Stimulated activated CD8-positive, alpha-beta memory T cell treated with anti-CD3 and anti-CD28 coated beads, Interleukin-12 subunit alpha, Interleukin-12 subunit beta, amount 100 ng/mL, for 24 hours (primary cell): ENCODE results near the gene ERBB3.
"Not testable (repeated sequence)": the region's sequence is repeated elsewhere in the genome, so short reads cannot be mapped to it uniquely, and the experiment has no call there.

Experiments used
- DNase-seq: peaks from one replicate; pipeline ENCODE4 v3.0.0-alpha.2; 2020; ENCODE audit errors: extremely low read depth

The ERBB3 gene

DNA sequence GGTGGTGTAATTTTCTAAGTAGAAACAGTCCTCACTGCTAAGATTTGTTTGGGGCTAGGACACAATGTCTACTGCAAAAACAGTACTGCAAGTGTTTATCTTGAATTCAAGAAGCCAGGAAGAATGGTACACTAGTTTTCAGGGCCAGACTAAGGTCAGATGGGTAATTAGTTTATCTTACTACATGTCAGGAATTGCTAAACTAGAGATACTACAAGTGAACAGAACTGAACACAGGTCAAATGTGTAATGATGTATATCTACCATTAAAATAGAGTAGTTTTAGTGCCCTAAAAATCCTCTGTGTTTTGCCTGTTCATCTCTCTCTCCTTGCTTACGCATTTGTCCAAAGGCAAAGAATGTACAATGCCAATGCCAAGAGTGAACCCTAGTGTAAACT is 34.1 kb downstream of the ERBB3 start:
- DNase-seq: no peak

DNA sequence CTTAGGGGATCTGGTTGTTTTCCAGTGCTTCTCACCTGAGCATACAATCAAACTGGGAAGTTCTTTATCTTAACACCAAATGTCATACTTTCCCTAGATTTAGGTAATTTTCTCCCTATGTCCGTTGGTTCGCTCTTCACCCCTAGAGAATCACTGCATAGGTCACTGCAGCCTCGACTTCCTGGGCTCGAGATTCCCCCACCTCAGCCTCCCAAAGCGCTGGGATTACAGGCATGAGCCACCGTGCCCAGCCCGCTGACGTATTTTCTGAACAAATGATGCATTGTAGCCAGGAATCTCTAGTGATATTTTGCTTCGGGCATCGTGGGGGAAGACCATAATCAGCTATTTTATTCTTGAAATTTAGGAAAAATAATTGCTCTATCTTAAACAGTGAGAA is 35.4 kb downstream of the ERBB3 start:
- no peak for DNase-seq

DNA sequence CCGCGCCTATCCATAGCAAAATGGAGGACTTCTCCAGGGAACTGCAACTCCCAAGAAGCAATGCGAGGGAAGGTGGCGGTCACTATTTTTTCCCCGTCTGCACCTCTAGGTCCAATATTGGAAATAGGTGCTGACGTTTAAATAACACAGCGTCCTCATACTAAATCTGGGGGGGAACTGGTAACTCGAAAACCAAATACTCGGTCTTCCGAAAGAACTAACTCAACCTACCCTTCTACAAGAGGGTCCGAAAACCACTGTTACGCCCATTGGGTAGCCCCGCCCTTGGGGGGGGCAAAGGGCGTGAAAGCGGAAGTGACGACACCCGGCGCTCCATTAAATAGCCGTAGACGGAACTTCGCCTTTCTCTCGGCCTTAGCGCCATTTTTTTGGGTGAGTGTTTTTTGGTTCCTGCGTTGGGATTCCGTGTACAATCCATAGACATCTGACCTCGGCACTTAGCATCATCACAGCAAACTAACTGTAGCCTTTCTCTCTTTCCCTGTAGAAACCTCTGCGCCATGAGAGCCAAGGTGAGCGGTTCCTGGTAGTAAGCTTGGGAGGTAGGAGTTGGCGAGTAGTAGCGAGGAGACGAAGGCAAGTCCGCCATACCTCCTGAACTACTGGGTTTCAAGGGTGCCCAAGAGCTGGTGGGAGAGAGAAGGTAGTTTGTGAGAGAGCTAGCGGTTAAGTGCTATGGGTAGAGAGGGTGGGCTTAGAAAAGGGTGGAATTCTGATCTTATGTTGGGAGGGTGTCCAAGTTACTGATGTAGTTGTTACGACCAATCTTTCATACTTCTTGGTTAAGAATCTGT is 36.5 kb downstream of the ERBB3 start, which contains the start of gene RPL41:
TSS of gene RPL41 (plus strand) at position 367 of the 815 bp plus-strand sequence.
- DNase-seq: peak; percentile 81

DNA sequence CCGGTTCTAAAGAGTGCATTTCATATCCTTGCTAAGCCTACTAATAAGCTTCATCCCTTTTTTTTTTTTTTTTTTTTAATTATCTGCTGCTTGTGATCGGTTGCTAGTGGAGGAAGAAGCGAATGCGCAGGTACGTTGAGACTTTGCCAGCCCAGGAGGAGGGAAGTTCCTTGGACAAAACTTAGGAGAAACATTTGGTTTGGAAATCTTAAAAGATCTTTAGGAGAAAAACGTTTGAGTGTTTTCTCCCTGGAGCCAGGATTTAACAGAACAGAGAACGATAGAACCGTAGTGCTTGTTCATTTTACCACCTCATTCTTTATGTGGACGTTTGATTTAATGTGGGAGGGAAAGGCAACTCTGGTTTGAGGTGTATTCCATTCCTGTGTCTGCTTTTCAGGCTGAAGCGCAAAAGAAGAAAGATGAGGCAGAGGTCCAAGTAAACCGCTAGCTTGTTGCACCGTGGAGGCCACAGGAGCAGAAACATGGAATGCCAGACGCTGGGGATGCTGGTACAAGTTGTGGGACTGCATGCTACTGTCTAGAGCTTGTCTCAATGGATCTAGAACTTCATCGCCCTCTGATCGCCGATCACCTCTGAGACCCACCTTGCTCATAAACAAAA is 37.2 kb downstream of the ERBB3 start:
- not testable (repeated sequence) for DNase-seq

DNA sequence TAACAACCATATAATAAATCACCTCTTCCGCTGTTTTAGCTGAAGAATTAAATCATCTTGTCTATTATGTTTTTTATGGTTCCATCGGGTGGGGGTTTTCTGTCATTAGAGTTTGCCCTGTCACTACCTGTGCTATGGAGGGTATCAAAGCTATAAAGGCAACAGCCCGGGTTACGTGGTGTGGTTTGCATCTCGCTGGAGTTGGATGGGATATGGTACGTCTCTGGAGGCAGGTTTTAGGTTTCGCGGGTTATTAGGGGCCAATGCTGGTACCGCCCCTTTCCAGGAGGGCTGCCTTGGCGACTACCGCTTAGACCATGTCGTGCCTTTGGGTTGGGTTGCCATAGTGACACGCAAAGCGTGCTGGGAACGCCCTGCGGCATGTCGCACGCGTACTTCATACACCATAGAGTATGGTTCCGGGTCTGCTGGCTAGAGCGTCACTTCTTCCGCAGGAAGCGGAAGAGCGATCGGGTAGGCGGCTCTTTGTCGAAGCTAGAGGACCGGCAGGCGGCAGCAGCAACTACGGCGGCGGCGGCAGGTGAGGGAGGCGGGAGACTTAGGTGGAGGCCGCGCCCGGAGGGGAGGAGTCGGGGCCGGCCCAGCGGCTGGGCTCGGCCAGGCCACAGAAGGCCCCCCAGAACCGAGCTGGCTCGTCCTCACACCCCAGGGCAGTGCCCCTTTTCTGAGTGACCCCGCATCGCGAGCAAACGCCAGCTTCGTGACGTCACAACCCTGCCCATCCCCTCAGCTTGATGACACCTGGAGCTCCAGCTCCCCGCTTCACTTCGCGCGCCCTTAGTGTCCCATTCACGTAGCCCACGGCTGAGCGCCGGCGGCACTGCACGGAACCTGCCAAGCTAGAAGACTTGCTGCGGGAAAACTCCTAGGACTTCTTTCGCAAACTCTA is 38.1 kb downstream of the ERBB3 start, which contains the start of gene ZC3H10:
TSS of gene ZC3H10 (plus strand) at position 489 of the 910 bp plus-strand sequence. CDS start 2,297 bp downstream, outside the sequence.
- peak; percentile 95 for DNase-seq

DNA sequence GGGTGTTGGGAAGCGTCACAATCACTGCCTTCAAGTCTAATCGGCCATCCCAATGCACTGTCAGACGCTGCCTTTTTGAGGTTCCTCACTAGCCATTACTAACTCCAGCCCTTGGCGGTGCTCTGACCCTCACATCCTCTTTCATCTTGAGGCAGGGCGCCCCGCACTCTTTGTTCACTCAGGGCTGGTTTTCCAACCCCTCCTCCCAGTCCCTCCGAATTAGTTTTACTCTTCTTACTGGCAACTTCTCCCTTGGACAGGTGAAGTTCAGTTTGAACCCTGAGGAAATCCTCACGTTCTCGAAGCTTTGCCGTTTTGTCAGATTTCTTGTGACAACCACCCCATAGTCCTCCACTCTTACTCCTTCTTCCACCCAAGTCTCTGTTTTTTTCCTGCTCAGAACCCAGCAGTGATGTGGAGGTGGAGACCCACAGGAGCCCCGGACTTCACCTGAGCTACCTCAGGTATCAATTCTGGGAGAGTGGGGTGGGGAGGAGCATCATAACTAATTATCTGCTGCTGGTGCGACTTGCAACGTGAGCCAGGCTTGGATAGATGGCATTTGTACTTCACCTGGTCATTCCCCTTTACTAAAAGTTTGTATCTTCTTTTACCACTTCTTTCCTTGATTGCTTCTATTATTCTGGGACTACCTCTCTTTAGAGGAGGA is 38.9 kb downstream of the ERBB3 start:
- no peak for DNase-seq

DNA sequence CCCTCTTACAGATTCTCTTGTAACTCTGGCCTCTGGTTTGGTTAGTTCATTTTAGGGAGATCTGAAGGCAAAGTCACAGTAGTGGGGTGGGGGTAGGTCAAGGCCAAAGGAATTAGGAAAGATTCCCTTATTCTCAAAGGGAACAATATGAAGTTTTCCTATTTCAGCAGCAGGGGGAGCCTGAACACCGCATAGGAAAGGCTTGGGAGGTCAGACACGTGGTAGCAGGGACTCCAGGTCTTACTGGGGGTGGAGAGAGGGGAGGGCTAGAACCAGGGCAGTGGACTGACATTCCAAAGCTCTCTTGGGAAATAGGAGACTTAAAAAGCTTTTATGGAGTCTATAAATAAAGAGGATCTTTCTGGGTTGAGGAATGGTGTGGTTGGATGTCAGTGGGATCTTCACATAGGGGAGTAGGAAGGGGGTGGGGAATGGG is 39.4 kb downstream of the ERBB3 start:
- no peak for DNase-seq

DNA sequence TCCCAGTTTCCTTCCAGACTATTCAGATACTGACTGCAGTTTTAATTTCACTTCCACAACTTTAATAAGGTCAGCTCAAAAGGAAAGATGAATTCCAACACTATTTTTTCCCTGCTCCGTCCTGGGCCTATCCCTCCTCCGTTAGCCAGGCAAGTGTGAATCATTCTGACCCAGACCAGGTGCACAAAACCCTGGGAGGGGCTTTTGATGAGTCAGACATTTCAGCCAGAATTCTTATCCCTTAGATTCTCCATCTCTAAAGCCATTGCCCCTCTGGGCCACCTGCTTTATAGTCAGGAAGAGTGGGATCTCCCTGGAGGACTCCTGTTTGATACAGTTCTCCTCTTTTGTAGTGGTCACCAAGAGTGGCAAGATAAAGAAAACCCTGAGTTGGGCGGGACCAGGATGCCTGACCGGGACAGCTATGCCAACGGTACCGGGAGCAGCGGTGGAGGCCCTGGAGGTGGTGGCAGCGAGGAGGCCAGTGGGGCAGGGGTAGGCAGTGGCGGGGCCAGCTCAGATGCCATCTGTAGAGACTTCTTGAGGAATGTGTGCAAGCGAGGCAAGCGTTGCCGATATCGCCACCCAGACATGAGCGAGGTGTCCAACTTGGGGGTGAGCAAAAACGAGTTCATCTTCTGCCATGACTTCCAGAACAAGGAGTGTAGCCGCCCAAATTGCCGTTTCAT is 40.3 kb downstream of the ERBB3 start:
- DNase-seq: no peak

DNA sequence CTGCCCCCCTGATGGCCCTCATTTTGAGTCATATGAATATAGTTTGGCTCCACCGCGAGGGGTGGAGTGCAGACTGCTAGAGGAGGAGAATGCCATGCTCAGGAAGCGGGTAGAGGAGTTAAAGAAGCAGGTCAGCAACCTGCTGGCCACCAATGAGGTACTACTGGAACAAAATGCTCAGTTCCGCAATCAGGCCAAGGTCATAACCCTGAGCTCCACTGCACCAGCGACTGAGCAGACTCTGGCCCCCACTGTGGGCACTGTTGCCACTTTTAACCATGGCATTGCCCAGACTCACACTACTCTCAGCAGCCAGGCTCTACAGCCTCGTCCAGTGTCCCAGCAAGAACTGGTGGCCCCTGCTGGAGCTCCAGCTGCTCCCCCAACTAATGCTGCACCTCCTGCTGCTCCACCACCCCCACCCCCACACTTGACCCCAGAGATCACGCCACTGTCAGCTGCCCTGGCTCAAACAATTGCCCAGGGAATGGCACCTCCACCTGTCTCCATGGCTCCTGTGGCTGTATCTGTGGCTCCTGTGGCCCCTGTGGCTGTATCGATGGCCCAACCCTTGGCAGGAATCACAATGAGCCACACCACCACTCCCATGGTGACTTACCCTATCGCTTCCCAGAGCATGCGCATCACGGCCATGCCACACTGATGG is 41.4 kb downstream of the ERBB3 start:
- no peak for DNase-seq

DNA sequence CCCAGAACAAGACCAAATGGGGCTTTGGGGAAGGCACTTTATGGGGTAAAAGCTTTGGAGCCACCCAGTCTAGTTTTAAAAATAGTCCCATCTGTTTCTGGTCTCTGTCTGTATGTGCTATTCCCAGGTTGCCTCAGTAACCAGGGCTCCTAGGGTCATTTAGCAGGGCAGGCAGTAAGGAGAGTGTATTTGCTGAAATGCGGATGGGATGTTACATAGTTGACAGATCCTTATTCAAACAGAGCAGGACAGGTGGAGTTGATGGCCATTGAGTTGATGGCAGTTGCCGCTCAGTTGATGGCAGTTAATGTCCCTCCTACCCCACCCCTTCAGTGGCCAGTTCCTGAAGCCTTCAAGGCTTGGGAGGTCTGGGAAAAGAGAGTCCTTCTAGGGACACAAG is 42.7 kb downstream of the ERBB3 start:
- no peak for DNase-seq

DNA sequence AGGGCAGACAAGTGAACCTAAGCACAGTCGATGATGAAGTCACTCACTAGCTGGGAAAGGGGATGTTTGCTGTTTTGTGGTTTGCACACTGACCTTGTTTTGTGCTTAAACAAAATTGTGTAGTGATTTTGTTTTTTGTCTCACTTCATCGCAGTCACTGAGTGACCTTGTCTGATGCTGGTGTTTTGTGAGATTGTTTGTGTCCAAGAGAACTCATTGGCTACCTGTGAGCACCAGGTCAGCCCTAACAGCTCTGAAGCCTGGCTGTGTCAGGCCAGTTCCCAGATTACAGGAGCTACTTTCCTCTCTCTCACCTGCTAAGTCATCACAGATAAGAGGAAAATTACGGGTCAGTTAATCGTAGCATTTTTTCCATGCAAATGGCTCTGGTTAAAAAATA is 44.2 kb downstream of the ERBB3 start:
- DNase-seq: no peak

DNA sequence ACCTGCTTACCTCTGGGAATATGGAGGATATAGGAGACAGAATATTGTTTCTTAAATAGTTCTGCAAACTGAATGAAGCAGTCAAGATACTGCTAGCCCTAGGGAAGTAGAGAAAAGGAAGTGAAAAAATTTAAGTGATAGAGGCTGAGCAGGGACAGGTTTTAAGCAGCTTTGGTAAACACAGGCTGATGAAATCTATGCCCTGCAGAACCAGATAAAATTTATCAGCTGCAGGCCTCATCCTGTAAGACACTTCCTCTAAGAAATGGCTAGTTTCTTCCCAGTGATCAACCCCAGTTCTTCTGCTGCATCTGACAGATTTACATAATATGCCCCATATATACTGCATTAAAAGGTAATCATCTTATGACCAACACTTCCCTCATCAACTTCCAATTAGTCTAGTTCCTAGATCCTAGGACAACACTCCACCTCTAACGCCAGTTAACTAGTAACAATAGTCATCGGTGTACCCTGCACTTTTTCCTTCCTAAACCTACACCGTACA is 46.8 kb downstream of the ERBB3 start:
- no peak for DNase-seq

DNA sequence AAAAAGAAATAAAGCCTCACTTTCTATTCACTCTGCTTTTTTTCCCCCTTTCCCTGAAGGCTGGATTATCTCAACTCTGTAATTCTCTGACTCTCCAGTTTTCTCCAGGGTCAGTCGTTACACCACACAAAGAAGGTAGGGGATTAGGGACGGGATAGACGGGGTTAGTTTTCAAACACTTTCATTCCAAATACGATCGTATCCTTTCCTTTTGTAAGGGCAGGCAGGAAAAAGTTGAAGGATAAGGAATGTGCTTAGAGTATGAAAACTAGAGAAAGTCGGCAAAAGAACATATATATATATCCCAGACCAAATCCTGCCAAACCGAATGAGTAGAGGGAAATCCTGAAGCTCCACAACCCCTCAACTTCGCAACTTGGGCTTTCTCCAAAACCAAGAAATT is 47.5 kb downstream of the ERBB3 start:
- DNase-seq: no peak

DNA sequence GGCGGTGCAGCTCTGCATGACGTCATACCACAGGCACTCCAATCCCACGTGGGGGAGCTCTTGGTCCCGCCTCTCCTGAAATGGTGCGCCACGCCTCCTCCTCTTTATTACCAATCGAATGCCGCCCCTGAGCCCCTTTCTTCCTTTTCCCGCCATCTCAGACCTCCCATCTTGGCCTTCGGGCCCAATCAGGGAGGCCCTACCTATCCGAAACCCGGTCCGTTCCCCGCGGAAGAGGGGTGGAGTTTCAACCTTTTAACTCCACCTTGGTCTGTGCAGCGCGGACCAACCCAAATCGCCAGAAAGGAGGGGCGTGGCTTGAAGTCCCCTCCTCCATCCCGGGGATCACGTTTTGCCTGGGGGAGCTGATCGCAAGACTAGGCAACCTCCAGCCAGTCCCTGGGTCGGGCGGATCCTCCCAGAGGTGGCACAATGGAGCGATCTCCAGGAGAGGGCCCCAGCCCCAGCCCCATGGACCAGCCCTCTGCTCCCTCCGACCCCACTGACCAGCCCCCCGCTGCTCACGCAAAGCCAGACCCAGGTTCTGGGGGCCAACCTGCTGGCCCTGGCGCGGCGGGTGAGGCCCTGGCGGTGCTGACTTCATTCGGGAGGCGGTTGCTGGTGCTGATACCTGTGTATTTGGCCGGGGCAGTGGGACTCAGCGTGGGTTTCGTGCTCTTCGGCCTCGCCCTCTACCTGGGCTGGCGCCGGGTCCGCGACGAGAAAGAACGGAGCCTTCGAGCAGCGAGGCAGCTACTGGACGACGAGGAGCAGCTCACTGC is 48.1 kb downstream of the ERBB3 start, which contains the start of gene ESYT1:
TSS of gene ESYT1 (plus strand) at position 380 of the 782 bp plus-strand sequence. CDS start at position 433, 53 bp downstream.
- peak; percentile 90 for DNase-seq

DNA sequence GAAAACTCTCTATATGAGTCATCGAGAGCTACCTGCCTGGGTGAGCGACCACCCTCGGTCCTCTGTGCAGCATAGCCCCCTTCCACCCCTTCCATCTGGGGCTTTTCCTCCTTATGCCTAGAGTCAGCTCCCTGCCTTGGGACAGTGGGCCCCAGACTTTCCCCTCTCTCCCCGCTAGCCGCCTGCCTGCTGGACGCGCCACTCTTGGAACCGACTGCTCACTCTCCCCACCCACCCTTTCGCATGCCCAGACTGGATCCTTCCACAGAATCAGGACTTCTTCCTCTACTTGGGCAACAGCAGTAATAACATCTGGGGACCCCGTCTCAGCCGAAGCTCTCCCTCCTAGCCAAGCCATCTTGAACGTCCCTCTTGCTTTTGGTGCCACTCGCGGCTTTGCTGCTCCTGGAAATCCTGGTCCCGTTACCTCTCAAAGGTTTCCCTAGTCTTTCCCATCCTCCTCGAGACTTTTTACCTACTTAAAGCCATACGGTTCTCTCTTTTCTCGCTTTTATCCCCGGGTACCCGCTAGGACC is 48.8 kb downstream of the ERBB3 start:
- DNase-seq: no peak

DNA sequence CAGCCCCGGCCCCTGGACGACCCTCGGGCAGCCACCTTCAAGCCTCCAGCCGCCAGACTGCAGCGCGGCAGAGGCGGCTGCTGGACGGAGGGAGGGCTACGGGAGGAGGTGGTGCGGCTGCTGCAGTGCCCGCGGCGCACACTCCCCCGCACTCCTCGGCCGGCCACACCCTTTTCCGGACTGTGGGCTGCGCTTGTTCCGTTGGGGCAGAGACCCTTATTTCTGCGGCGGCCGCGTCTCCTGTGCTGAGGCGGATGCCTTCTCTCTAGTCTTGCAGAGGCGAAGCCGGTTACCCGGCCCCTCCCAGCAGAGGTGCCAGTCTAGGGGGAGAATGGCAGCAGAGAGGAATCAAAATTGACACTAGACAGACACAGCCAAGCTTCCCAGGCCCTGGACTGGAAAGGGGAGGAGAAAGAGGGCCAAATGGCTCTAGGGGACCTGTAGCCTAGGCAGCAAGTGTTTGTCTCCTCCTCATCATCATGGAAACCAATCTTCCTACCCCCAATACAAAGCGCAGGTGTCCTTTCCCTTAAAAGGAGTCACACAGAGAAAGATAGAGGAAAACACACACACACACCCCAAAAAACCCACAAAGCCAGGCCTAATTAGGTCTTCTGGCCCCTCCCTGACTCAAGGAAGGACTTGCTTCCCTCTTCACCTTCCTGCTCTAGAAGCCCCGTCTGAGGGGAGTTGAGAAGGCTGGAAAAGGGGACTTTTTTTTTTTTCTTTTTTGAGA is 49.4 kb downstream of the ERBB3 start:
- no peak for DNase-seq

DNA sequence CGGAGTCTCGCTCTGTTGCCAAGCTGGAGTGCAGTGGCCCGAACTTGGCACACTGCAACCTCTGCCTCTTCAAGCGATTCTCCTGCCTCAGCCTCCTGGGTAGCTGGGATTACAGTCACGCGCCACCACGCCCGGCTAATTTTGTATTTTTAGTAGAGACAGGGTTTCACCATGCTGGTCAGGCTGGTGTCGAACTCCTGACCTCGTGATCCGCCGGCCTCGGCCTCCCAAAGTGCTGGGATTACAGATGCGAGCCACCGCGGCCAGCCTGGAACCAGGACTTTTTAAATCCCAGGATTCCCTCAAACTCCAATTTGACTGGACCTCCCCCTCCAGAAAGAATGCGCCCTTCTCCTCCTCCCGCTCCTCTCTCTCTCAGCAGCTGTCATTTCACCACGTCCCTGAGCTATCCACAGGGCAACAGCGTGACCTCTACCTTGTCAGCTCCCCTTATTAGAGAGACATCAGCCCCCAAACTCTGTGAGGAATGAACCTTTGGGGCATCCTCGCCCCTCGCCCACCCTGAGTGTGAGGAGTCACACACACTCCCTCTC is 50.1 kb downstream of the ERBB3 start:
- no peak for DNase-seq

DNA sequence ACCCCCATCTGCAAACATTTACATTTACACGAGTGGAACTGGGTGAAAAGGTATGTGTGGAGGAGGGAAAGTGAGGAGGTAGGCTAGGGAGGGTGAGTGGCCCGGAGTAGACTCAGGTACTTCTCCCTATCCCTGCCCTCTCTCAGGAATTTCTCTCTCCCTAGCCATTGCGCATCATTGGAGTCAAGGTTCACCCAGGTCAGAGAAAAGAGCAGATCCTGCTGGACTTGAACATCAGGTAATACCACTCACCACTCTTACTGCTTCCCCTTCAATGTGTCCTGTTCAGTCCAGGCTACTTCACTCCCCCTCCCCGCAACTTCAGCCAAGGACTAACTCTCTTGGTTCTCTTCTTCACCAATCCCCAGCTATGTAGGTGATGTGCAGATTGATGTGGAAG is 50.9 kb downstream of the ERBB3 start:
- DNase-seq: no peak
